HepG2 (cell line): ENCODE results near the gene EIF1. TPM values are rescaled to one million over a fixed set of nuclear protein-coding genes. Genes with fewer than 3 reads are reported as not detected.

Source experiments
- ATAC-seq: fragments of 200-7000 bp; cut with Tn5 transposase; 3 replicates; pipeline ENCODE4 v1.9.1; 2020; ENCODE audit warnings: mild to moderate bottlenecking, moderate library complexity
- BruUV-seq: library from RNA; stranded (reverse); fragments of 400-500 nt; replicated peaks from 2 replicates; lab custom pipeline; 2021; lab: Mats Ljungman, UMichigan
- CTCF ChIA-PET: fragments of 300-600 bp; formaldehyde crosslinking; extraction: SDS; loops from one replicate; lab custom pipeline; 2021; ENCODE audit warnings: low total read pairs, inconsistent platforms, low intra/inter-chr PET ratio; lab: Yijun Ruan, JAX
- POLR2A ChIA-PET: fragments of 350-600 bp; sonication (Branson Sonifier 250); formaldehyde crosslinking; loops from one replicate; lab custom pipeline; 2020; ENCODE audit warnings: antibody characterized with exemption, inconsistent platforms; lab: Yijun Ruan, JAX
- DNase-seq: peaks from one replicate; pipeline ENCODE4 v3.0.0-alpha.2; 2015; ENCODE audit warnings: low spot score
- FAIRE-seq: peaks from 3 replicates; lab custom pipeline; 2011; peaks lifted over from hg19 to GRCh38; lab: Jason Lieb, UNC
- H2AFZ ChIP-seq: one replicate; pipeline ENCODE4 v1.6.1; 2011; ENCODE audit warnings: low read length, inconsistent platforms
- H3K27ac ChIP-seq: fragments of 300-600 bp; 3 replicates; pipeline ENCODE4 v1.8.0; 2011; ENCODE audit warnings: mixed run types, mild to moderate bottlenecking, mixed read lengths, low read length, inconsistent platforms; ENCODE audit not compliant: insufficient read depth; ENCODE audit errors: extremely low read length
- H3K27me3 ChIP-seq, 2 experiments: fragments of 200-600 bp in 1 of 2; 2 replicates in 1 of 2; 3 replicates in 1 of 2; pipeline versions ENCODE4 v1.6.0 to v1.8.0; 2011; ENCODE audit warnings: low read length in 2 of 2, mild to moderate bottlenecking in 2 of 2, moderate library complexity in 2 of 2, inconsistent platforms in 1 of 2; ENCODE audit not compliant: insufficient read depth in 2 of 2, control insufficient read depth in 1 of 2
- H3K36me3 ChIP-seq, 2 experiments: fragments of 200-600 bp in 1 of 2; replicated peaks in 1 of 2; 2 replicates in 1 of 2; 3 replicates in 1 of 2; pipeline versions ENCODE4 v1.5.1 to v1.8.0; 2011; ENCODE audit warnings: low read length in 2 of 2, inconsistent platforms in 1 of 2; ENCODE audit not compliant: insufficient read depth in 2 of 2, control insufficient read depth in 1 of 2
- H3K4me1 ChIP-seq: 2 replicates; pipeline ENCODE4 v1.5.1; 2012; ENCODE audit warnings: low read length, inconsistent platforms; ENCODE audit not compliant: insufficient read depth
- H3K4me2 ChIP-seq: 2 replicates; pipeline ENCODE4 v1.6.0; 2011; ENCODE audit warnings: low read depth, low read length, inconsistent platforms
- H3K4me3 ChIP-seq, 3 experiments: fragments of 200-600 bp in 1 of 3; sonication (generic), shearing (Covaris generic) in 1 of 3; replicated peaks in 1 of 3; 2 replicates each; pipeline ENCODE4 v1.5.1; 2011 to 2016; ENCODE audit warnings: low read length in 3 of 3, inconsistent platforms in 2 of 3, low read depth in 2 of 3, mild to moderate bottlenecking in 2 of 3, control low read depth in 1 of 3, mixed read lengths in 1 of 3; ENCODE audit not compliant: insufficient read depth in 1 of 3
- H3K79me2 ChIP-seq: one replicate; pipeline ENCODE4 v1.6.1; 2011; ENCODE audit warnings: low read length, inconsistent platforms; ENCODE audit not compliant: insufficient read depth
- H3K9ac ChIP-seq: 2 replicates; pipeline ENCODE4 v1.6.0; 2011; ENCODE audit warnings: mild to moderate bottlenecking, low read depth, low read length, inconsistent platforms; ENCODE audit not compliant: insufficient read depth
- H3K9me3 ChIP-seq: 2 replicates; pipeline ENCODE4 v1.5.1; 2012; ENCODE audit warnings: mild to moderate bottlenecking, low read length
- H4K20me1 ChIP-seq: 2 replicates; pipeline ENCODE4 v1.6.0; 2011; ENCODE audit warnings: inconsistent platforms, mild to moderate bottlenecking, low read length, moderate library complexity; ENCODE audit not compliant: insufficient read depth
- CEBPG ChIP-seq: IDR thresholded peaks from 2 replicates; pipeline ENCODE4 v1.6.1; 2016
- ISX ChIP-seq: sonication (generic); formaldehyde crosslinking; conservative IDR thresholded peaks from 2 replicates; pipeline ENCODE4 v1.5.0; 2020; ENCODE audit warnings: missing genetic modification reagents
- SSRP1 ChIP-seq: IDR thresholded peaks from 2 replicates; pipeline ENCODE4 v1.6.1; 2016; ENCODE audit warnings: control low read depth
- TMF1 ChIP-seq: sonication (generic); formaldehyde crosslinking; IDR thresholded peaks from 2 replicates; pipeline ENCODE4 v1.8.1; 2022; ENCODE audit warnings: low read depth, missing genetic modification reagents
- ZFP62 ChIP-seq: sonication (generic); formaldehyde crosslinking; IDR thresholded peaks from 2 replicates; pipeline ENCODE4 v1.4.0; 2020; ENCODE audit warnings: missing genetic modification reagents
- ZFP82 ChIP-seq: sonication (generic); formaldehyde crosslinking; IDR thresholded peaks from 2 replicates; pipeline ENCODE4 v1.5.1; 2020; ENCODE audit warnings: mild to moderate bottlenecking, missing genetic modification reagents, borderline replicate concordance
- ZNF101 ChIP-seq: sonication (generic); formaldehyde crosslinking; IDR thresholded peaks from 2 replicates; pipeline ENCODE4 v1.4.0; 2020; ENCODE audit warnings: mild to moderate bottlenecking, low read depth, missing genetic modification reagents, borderline replicate concordance
- ZNF121 ChIP-seq: sonication (generic); formaldehyde crosslinking; IDR thresholded peaks from 2 replicates; pipeline ENCODE4 v1.5.0; 2020; ENCODE audit warnings: mild to moderate bottlenecking, missing genetic modification reagents
- ZNF362 ChIP-seq: sonication (generic); formaldehyde crosslinking; IDR thresholded peaks from 2 replicates; pipeline ENCODE4 v1.4.0; 2020; ENCODE audit warnings: missing genetic modification reagents, mild to moderate bottlenecking, borderline replicate concordance
- ZNF816 ChIP-seq: sonication (generic); formaldehyde crosslinking; IDR thresholded peaks from 2 replicates; pipeline ENCODE4 v1.8.0; 2022; ENCODE audit warnings: missing genetic modification reagents, mild to moderate bottlenecking, borderline replicate concordance
- ZSCAN9 ChIP-seq: IDR thresholded peaks from 2 replicates; pipeline ENCODE4 v1.6.1; 2016; ENCODE audit warnings: borderline replicate concordance
- WGBS: methylation state at CpG from one replicate; pipeline ENCODE4 v1.1.6; 2017; ENCODE audit warnings: low lambda C conversion rate; 5-methylcytosine and 5-hydroxymethylcytosine counted together
- in situ Hi-C: cut with HindIII; loops from 2 replicates; pipeline ENCODE4 v1.10.0; 2017; ENCODE audit warnings: low pct_unique_long_range_greater_than_20kb; ENCODE audit not compliant: extremely low pct_ligation_motif_present
- intact Hi-C: fragments of 100-400 bp; cut with micrococcal nuclease; formaldehyde crosslinking; loops from one replicate; pipeline ENCODE4 v1.10.0; 2022; ENCODE audit not compliant: unreplicated experiment
- polyA plus RNA-seq, 8 experiments: library from polyadenylated mRNA; depleted of rRNA in 3 of 8; stranded (reverse) in 7 of 8; unstranded in 1 of 8; fragments of >200 nt; fragmentation: Illumina TruSeq in 4 of 8; extraction: Trizol in 4 of 8; gene quantifications; 2 replicates each; pipeline versions ENCODE4 v1.2.1 to v1.2.3, GENCODE V29; 2011 to 2016; ENCODE audit warnings: low read depth in 4 of 8, missing spikeins in 1 of 8, mixed read lengths in 1 of 8; ENCODE audit not compliant: insufficient read depth in 1 of 8
- total RNA-seq, 5 experiments: library from RNA; depleted of rRNA; stranded (reverse); fragments of >200 nt; fragmentation: Illumina TruSeq; extraction: Trizol; gene quantifications; 2 replicates each; pipeline ENCODE4 v1.2.3, GENCODE V29; 2016; ENCODE audit warnings: low read depth in 1 of 5
- TF ChIP-seq, protein P1 (sequence below): sonication (generic); formaldehyde crosslinking; IDR thresholded peaks from 2 replicates; pipeline ENCODE4 v1.9.0; 2021; ENCODE audit warnings: mild to moderate bottlenecking, missing genetic modification reagents
- TF ChIP-seq, protein P2 (sequence below): sonication (generic); formaldehyde crosslinking; IDR thresholded peaks from 2 replicates; pipeline ENCODE4 v1.5.0; 2020; ENCODE audit warnings: mild to moderate bottlenecking, missing genetic modification reagents

Gene EIF1
- total and polyA plus RNA-seq, 2 of the 13 experiments (the other 11 are each of a cell fraction or from before 2014, with no cell fraction given) = 147 to 517 TPM

DNA sequence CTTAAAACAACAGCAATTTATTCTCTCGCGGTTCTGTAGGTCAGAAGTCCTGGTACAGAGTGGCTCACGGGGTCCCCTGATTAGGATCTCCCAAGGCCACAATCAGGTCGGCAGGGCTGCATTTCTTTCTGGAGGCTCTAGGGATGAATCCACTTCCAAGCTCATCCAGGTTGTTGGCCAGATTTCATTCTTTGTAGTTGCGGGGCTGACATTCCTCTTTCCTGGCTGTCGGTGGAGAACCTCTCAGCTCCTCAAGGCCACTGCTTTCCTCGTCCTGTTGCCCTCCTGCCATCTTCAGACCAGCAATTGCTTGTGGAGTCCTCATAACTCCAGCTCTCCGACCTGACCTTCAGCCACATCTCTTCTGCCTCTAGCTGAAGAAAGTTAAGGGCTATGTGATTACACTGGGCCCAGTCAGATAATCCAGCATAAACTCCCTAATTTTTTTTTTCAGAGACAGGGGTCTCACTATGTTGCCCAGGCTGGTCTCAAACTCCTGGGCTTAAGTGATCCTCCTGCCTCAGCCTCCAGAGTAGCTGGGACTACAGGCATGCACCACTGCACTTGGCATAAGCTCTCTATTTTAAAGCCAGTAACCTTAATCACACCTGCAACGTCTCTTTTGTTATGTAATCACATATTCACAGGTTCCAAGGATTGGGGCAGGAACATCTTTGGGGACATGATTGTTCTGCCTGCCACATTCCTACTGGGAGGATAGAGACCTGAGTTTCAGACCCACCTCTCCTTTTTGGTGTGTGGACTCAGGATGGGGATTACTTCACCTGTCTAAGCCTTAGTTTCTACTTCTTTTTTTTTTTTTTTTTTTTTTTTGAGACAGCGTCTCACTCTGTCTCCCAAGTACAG, 19.4 kb downstream of the EIF1 start:
- no peak overlapping the region for H3K4me2 ChIP-seq
- H4K20me1 ChIP-seq = no peaks in the 10 kb centered on the region
- in situ Hi-C loops = no loop called here
- H3K27me3 ChIP-seq = peaks cover 2 to 42% of the 10 kb centered on the region in 2 experiments; a peak in 4 of 5 replicates
- no peak overlapping the region for H3K4me3 ChIP-seq
- no peak overlapping the region for H3K9ac ChIP-seq
- H3K79me2 ChIP-seq = no peaks in the 10 kb centered on the region
- H3K36me3 ChIP-seq = no peaks in the 10 kb centered on the region
- peaks cover 41% of the 10 kb centered on the region for H3K4me1 ChIP-seq
- ATAC-seq = peak; percentile 17; the same call in 1 of the 3 replicates
- H3K27ac ChIP-seq = no peak overlapping the region
- BruUV-seq = no TSS peak
- H2AFZ ChIP-seq = no peak overlapping the region
- intact Hi-C loops = no loop called here
- DNase-seq = no peak
- no peaks in the 10 kb centered on the region for H3K9me3 ChIP-seq
- 11% methylated on average over 10 of the region's 10 CpGs for WGBS
- ChIA-PET POLR2A (interaction anchor here (0.8 to 5.2 kb wide), 6 partner anchors 13 to 79 kb away, joined by 3 to 82 read pairs (median 4); partner anchors contain the start of genes EIF1 and JUP), CTCF (no interaction called here)
- no peak for FAIRE-seq
- TF ChIP-seq ZNF121 = peak; percentile 78; the same call in 1 of the 2 replicates
- TF ChIP-seq ZFP82 (CRISPR knock-in tag) = peak; percentile 33; the same call in 1 of the 2 replicates
- 0 out of 2 replicates have a peak, but pooled peaks have one; percentile 16 for TF ChIP-seq ZNF362 (CRISPR knock-in tag)
- TF ChIP-seq, protein P1, sequence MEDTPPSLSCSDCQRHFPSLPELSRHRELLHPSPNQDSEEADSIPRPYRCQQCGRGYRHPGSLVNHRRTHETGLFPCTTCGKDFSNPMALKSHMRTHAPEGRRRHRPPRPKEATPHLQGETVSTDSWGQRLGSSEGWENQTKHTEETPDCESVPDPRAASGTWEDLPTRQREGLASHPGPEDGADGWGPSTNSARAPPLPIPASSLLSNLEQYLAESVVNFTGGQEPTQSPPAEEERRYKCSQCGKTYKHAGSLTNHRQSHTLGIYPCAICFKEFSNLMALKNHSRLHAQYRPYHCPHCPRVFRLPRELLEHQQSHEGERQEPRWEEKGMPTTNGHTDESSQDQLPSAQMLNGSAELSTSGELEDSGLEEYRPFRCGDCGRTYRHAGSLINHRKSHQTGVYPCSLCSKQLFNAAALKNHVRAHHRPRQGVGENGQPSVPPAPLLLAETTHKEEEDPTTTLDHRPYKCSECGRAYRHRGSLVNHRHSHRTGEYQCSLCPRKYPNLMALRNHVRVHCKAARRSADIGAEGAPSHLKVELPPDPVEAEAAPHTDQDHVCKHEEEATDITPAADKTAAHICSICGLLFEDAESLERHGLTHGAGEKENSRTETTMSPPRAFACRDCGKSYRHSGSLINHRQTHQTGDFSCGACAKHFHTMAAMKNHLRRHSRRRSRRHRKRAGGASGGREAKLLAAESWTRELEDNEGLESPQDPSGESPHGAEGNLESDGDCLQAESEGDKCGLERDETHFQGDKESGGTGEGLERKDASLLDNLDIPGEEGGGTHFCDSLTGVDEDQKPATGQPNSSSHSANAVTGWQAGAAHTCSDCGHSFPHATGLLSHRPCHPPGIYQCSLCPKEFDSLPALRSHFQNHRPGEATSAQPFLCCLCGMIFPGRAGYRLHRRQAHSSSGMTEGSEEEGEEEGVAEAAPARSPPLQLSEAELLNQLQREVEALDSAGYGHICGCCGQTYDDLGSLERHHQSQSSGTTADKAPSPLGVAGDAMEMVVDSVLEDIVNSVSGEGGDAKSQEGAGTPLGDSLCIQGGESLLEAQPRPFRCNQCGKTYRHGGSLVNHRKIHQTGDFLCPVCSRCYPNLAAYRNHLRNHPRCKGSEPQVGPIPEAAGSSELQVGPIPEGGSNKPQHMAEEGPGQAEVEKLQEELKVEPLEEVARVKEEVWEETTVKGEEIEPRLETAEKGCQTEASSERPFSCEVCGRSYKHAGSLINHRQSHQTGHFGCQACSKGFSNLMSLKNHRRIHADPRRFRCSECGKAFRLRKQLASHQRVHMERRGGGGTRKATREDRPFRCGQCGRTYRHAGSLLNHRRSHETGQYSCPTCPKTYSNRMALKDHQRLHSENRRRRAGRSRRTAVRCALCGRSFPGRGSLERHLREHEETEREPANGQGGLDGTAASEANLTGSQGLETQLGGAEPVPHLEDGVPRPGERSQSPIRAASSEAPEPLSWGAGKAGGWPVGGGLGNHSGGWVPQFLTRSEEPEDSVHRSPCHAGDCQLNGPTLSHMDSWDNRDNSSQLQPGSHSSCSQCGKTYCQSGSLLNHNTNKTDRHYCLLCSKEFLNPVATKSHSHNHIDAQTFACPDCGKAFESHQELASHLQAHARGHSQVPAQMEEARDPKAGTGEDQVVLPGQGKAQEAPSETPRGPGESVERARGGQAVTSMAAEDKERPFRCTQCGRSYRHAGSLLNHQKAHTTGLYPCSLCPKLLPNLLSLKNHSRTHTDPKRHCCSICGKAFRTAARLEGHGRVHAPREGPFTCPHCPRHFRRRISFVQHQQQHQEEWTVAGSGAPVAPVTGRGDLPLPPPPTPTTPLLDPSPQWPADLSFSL (CRISPR knock-in tag) = no peak
- TF ChIP-seq, protein P2, sequence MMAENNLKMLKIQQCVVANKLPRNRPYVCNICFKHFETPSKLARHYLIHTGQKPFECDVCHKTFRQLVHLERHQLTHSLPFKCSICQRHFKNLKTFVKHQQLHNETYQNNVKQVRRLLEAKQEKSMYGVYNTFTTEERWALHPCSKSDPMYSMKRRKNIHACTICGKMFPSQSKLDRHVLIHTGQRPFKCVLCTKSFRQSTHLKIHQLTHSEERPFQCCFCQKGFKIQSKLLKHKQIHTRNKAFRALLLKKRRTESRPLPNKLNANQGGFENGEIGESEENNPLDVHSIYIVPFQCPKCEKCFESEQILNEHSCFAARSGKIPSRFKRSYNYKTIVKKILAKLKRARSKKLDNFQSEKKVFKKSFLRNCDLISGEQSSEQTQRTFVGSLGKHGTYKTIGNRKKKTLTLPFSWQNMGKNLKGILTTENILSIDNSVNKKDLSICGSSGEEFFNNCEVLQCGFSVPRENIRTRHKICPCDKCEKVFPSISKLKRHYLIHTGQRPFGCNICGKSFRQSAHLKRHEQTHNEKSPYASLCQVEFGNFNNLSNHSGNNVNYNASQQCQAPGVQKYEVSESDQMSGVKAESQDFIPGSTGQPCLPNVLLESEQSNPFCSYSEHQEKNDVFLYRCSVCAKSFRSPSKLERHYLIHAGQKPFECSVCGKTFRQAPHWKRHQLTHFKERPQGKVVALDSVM = no peak
- no peak for TF ChIP-seq ZFP62 (CRISPR knock-in tag)
- TF ChIP-seq ZNF101 (CRISPR knock-in tag) = no peak
- no peak for TF ChIP-seq ISX (CRISPR knock-in tag)
- no peak for TF ChIP-seq SSRP1 (CRISPR knock-in tag)
- TF ChIP-seq ZNF816 = no peak
- TF ChIP-seq CEBPG (CRISPR knock-in tag) = no peak
- no peak for TF ChIP-seq TMF1 (CRISPR knock-in tag)
- TF ChIP-seq ZSCAN9 (CRISPR knock-in tag) = no peak
